Measurements from ENCODE around the gene SNX20.

GRCh38 chr16:50697421-50697715, 16.3 kb upstream of the SNX20 start:
- TF ChIP-seq CTCF (IDR thresholded peaks at IDR 0.05) (no peak), POLR2A (IDR thresholded peaks at IDR 0.05) (no peak)
